Cardiac muscle cell (in vitro differentiated cells and primary cell): ENCODE measurements around the gene SLC5A9. TPM values are rescaled to one million over a fixed set of nuclear protein-coding genes. Genes with fewer than 3 reads are reported as not detected.

Experiments
- DNase-seq, 2 donors: peaks; one replicate each; pipeline versions ENCODE4 v3.0.0 to v3.0.0-alpha.2; 2010 to 2017; ENCODE audit warnings: low read depth in 1 of 2, low spot score in 1 of 2
- H3K27ac ChIP-seq: fragments of 200-600 bp; sonication (generic); 2 replicates; pipeline ENCODE4 v1.5.1; 2016
- H3K27me3 ChIP-seq: fragments of 200-600 bp; sonication (generic); 2 replicates; pipeline ENCODE4 v1.6.0; 2016; ENCODE audit warnings: control low read depth
- H3K36me3 ChIP-seq: fragments of 200-600 bp; sonication (generic); 2 replicates; pipeline ENCODE4 v1.5.1; 2016; ENCODE audit warnings: control low read depth
- H3K4me1 ChIP-seq: fragments of 200-600 bp; sonication (generic); 2 replicates; pipeline ENCODE4 v1.8.1; 2017; ENCODE audit warnings: low read depth, mild to moderate bottlenecking, mixed run types
- H3K4me3 ChIP-seq: fragments of 200-600 bp; sonication (generic); 2 replicates; pipeline ENCODE4 v1.5.1; 2016; ENCODE audit warnings: mild to moderate bottlenecking
- H3K9me3 ChIP-seq: fragments of 200-600 bp; sonication (generic); 2 replicates; pipeline ENCODE4 v1.5.1; 2017; ENCODE audit warnings: low read depth, mild to moderate bottlenecking, control low read depth
- polyA plus RNA-seq: library from polyadenylated mRNA; unstranded; fragments of >200 nt; fragmentation: Nextera tagmentation; extraction: Ambion mirVana; gene quantifications from 2 replicates; pipeline ENCODE4 v1.2.1, GENCODE V29; 2016
- total RNA-seq: library from RNA; depleted of rRNA; stranded (reverse); fragments of >200 nt; gene quantifications from 2 replicates; pipeline ENCODE4 v1.2.3, GENCODE V29; 2016
- TF ChIP-seq, protein P1 (sequence below): IDR thresholded peaks from 2 replicates; pipeline ENCODE4 v1.5.1; 2012; ENCODE audit warnings: low read depth, mild to moderate bottlenecking, low read length

The SLC5A9 gene
- total and polyA plus RNA-seq, 2 experiments from 2014 or later, result 0.07 to 0.83 TPM

GRCh38 chr1:48219803-48220202, 2.7 kb upstream of the SLC5A9 start:
- TF ChIP-seq, protein P1, sequence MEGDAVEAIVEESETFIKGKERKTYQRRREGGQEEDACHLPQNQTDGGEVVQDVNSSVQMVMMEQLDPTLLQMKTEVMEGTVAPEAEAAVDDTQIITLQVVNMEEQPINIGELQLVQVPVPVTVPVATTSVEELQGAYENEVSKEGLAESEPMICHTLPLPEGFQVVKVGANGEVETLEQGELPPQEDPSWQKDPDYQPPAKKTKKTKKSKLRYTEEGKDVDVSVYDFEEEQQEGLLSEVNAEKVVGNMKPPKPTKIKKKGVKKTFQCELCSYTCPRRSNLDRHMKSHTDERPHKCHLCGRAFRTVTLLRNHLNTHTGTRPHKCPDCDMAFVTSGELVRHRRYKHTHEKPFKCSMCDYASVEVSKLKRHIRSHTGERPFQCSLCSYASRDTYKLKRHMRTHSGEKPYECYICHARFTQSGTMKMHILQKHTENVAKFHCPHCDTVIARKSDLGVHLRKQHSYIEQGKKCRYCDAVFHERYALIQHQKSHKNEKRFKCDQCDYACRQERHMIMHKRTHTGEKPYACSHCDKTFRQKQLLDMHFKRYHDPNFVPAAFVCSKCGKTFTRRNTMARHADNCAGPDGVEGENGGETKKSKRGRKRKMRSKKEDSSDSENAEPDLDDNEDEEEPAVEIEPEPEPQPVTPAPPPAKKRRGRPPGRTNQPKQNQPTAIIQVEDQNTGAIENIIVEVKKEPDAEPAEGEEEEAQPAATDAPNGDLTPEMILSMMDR, result no peak
- no peaks in the 10 kb centered on the region for H3K9me3 ChIP-seq
- no peak overlapping the region for H3K4me3 ChIP-seq
- H3K36me3 ChIP-seq, result no peaks in the 10 kb centered on the region
- H3K27me3 ChIP-seq, result no peaks in the 10 kb centered on the region
- no peak overlapping the region for H3K27ac ChIP-seq
- no peaks in the 10 kb centered on the region for H3K4me1 ChIP-seq
- no peak for DNase-seq

DNA sequence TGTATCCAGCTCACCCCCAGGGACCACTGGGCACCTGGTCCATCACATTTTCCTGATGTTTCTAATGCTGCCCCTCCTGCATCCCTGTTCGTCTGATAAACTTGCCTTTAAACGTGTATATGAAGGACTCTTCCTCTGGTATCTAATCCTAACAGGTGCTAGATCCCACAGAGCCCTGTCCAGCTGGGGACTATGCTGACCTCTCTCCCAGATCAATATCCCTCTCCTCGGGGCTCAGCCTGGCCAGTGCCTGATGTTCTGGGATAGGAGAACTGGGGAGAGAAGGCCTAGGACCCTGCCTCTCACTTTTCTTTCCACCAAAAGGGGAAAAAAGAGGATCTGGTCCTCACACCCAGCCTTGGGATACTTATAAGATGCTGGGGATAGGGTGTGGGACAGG, 1.4 kb upstream of the SLC5A9 start:
- Histone ChIP-seq H3K4me1 (no peaks in the 10 kb centered on the region), H3K27ac (no peak overlapping the region), H3K36me3 (no peaks in the 10 kb centered on the region), H3K9me3 (no peaks in the 10 kb centered on the region), H3K27me3 (no peaks in the 10 kb centered on the region), H3K4me3 (no peak overlapping the region)
- DNase-seq, result no peak
- TF ChIP-seq, protein P1, result no peak

DNA sequence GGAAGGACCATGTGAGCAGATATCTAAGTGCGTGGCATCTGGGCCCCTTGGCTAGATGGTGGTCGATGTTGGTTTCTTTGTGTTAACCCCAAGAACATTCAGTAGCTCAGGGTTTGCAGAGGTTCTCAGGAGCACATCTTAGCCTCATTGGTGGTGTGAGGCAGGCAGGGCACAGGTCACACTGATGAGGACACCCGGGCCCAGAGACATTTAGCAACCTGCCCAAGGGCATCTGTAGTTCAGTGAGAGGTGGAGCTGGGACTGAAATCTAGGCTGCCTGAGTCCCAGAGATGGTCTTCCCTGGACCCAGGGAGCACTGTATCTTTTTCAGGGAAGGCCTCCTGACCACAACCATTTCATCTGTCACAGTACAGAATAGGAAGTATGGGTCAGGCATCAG, 859 bp upstream of the SLC5A9 start:
- H3K9me3 ChIP-seq, result no peaks in the 10 kb centered on the region
- TF ChIP-seq, protein P1, result no peak
- DNase-seq, result no peak
- no peak overlapping the region for H3K4me3 ChIP-seq
- H3K27ac ChIP-seq, result no peak overlapping the region
- no peaks in the 10 kb centered on the region for H3K4me1 ChIP-seq
- no peaks in the 10 kb centered on the region for H3K36me3 ChIP-seq
- no peaks in the 10 kb centered on the region for H3K27me3 ChIP-seq

- H3K27me3 ChIP-seq, result no peaks in the 10 kb centered on the region
- H3K4me1 ChIP-seq, result no peaks in the 10 kb centered on the region
- TF ChIP-seq, protein P1, result no peak
- H3K4me3 ChIP-seq, result no peak overlapping the region
- no peaks in the 10 kb centered on the region for H3K36me3 ChIP-seq
- no peak overlapping the region for H3K27ac ChIP-seq
- DNase-seq, result no peak
- no peaks in the 10 kb centered on the region for H3K9me3 ChIP-seq
Measured at GRCh38 chr1:48223366-48224240, 1.1 kb downstream of the SLC5A9 start.

DNA sequence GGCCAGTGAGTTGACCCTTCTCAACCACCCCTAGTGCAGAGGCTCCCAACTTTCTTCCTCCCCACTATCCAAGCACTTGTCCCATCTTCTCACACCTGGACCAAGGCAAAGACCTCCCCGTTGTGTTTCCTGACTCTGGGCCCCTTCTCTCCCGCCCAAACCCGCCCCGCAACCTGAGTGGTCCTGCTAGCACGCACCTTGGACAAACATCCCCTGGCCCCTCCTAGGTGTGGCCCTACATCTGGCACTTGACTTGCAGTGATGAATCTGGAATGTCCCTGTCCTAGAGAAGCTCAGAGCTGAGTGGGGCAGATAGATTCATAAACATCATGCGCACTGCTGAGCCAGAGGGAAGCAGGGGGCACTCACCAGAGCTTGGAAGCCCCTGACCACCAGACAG, 2.3 kb downstream of the SLC5A9 start:
- DNase-seq, result no peak
- Histone ChIP-seq H3K36me3 (no peaks in the 10 kb centered on the region), H3K27ac (no peak overlapping the region)

More for the DNA sequence above, 2.3 kb downstream of the SLC5A9 start:
- no peaks in the 10 kb centered on the region for H3K9me3 ChIP-seq
- TF ChIP-seq, protein P1, result no peak
- H3K4me1 ChIP-seq, result no peaks in the 10 kb centered on the region
- no peaks in the 10 kb centered on the region for H3K27me3 ChIP-seq
- no peak overlapping the region for H3K4me3 ChIP-seq
